ENCODE data around the gene MID1IP1.

The MID1IP1 gene

DNA sequence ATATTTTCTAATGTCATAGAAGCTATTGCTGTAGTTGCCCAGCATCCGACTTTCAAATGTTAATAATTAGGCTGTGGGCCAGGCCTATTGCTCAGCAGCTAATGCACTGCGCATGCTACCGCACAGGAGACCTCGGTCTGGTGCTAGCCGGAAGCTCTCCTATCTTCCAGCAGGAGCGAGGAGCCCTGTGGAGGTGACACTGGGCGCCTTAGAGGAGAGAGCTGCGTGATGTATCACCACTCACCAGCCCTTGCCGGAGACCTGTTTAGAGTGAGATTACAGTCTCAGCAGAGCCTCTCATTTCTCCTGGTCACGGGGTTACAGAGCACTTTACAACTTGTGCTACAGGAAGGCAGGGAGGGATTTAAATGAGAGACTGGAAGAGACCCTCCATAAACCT is 31.1 kb upstream of the MID1IP1 start:
- H3K4me3 ChIP-seq (ENCODE audit: low read depth, low read length), result peak overlapping the region; percentile 57
- no peaks in the 10 kb centered on the region for H3K9me3 ChIP-seq
- TF ChIP-seq, protein P1, sequence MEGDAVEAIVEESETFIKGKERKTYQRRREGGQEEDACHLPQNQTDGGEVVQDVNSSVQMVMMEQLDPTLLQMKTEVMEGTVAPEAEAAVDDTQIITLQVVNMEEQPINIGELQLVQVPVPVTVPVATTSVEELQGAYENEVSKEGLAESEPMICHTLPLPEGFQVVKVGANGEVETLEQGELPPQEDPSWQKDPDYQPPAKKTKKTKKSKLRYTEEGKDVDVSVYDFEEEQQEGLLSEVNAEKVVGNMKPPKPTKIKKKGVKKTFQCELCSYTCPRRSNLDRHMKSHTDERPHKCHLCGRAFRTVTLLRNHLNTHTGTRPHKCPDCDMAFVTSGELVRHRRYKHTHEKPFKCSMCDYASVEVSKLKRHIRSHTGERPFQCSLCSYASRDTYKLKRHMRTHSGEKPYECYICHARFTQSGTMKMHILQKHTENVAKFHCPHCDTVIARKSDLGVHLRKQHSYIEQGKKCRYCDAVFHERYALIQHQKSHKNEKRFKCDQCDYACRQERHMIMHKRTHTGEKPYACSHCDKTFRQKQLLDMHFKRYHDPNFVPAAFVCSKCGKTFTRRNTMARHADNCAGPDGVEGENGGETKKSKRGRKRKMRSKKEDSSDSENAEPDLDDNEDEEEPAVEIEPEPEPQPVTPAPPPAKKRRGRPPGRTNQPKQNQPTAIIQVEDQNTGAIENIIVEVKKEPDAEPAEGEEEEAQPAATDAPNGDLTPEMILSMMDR (IDR thresholded peaks at IDR 0.05; ENCODE audit: low read depth, low read length), result no peak
- peaks cover 6% of the 10 kb centered on the region; the same call in 1 of the 2 replicates for H3K4me1 ChIP-seq
- DNase-seq, result peak; percentile 71
- H3K36me3 ChIP-seq, result no peaks in the 10 kb centered on the region
- no peaks in the 10 kb centered on the region for H3K27me3 ChIP-seq

DNA sequence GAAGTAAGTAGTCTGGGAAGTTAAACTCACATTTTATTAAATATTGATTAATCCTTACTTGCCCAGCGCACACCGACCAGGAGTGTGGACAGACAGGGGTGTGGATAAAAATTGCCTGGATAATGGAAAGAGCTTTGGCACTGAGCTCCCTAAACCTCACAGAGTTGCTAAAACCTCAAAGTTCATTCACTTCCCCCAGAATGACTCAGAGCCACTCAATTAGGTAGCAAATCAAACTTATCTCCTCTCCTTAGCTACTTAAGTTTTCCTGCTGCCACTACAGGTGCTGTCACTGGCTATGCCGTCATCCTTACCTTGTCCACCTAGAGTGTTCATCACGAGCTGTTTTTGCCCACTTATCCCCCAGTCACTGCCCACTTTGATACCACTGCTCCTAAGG is 27.0 kb upstream of the MID1IP1 start:
- TF ChIP-seq, protein P1 (IDR thresholded peaks at IDR 0.05; ENCODE audit: low read depth, low read length), result no peak
- no peaks in the 10 kb centered on the region for H3K9me3 ChIP-seq
- H3K36me3 ChIP-seq, result no peaks in the 10 kb centered on the region
- no peak for DNase-seq
- H3K4me1 ChIP-seq, result peaks cover 6% of the 10 kb centered on the region; the same call in 1 of the 2 replicates
- H3K27me3 ChIP-seq, result no peaks in the 10 kb centered on the region
- no peak overlapping the region for H3K4me3 ChIP-seq (ENCODE audit: low read depth, low read length)

DNA sequence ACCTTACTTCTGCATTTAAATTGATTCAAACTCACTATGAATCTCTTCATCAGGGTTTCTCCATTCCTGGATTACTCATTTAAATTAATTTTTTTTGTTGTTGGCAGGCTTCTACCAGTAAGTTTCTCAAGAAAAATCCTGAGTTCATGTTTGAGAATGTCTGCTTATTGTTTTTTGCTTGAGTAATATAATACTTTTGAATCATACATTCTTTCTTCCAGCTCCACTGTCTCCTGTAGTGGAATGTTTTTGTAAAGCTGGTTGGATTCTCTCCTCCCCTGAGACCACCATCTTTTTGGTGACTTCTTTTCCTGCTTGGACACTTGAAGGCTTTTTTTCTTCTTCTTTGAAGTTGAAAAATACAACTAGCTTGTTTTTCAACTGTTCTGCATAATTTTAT is 4.3 kb upstream of the MID1IP1 start:
- Histone ChIP-seq H3K4me3 (ENCODE audit: low read depth, low read length) (no peak overlapping the region), H3K9me3 (no peaks in the 10 kb centered on the region), H3K36me3 (no peaks in the 10 kb centered on the region), H3K4me1 (peaks cover 3% of the 10 kb centered on the region; the same call in 1 of the 2 replicates), H3K27me3 (no peaks in the 10 kb centered on the region)
- TF ChIP-seq, protein P1 (IDR thresholded peaks at IDR 0.05; ENCODE audit: low read depth, low read length), result no peak
- DNase-seq, result no peak

DNA sequence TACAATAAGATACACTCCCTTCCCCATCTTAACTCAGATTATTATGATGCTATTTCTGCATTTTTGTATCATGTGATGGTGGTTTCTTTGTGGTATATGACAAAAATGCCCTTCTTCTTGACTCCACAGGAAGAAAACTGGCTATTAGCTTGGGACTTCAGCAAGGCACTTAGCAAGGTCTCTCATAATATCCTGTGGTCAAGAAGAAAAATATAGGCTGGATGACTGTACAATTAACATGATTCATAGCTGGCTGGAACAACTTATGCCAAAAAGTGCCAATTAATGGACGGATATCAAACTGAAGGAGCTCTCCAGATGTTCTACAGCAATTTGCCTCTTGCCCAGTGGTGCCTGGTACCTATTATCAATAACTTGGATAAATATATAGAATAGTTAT is 2.3 kb upstream of the MID1IP1 start:
- DNase-seq, result no peak
- H3K4me1 ChIP-seq, result peaks cover 3% of the 10 kb centered on the region; the same call in 1 of the 2 replicates
- no peaks in the 10 kb centered on the region for H3K27me3 ChIP-seq
- no peaks in the 10 kb centered on the region for H3K9me3 ChIP-seq
- H3K4me3 ChIP-seq (ENCODE audit: low read depth, low read length), result no peak overlapping the region
- H3K36me3 ChIP-seq, result no peaks in the 10 kb centered on the region
- TF ChIP-seq, protein P1 (IDR thresholded peaks at IDR 0.05; ENCODE audit: low read depth, low read length), result no peak

DNA sequence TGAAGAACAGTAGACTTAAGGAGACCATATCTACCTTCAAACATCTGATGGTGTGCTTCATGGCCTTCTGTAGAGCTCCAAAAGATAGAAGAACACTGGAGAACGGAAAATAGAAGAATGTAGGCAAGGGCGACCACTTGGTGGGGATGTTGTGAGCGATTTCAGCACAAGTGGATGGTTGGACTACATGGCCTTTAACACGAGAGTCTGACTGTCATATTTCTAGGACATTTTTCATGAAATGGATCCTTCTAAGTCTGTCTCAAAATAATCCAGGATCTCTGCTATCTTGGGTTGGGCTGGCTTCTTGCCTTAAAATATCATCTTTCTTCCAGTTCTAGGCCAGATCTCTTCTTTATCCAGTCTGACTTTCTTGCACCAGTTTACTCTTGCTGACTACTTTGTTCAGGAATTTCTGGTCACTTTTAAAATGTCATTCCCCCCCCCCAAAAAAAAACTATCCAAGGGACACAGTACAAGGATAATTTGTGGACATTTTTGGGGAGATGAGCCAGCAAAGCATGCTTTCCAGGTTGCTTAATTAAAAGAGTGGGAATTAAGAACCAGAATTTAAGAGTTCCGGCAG is 1.2 kb upstream of the MID1IP1 start:
- DNase-seq, result no peak

DNA sequence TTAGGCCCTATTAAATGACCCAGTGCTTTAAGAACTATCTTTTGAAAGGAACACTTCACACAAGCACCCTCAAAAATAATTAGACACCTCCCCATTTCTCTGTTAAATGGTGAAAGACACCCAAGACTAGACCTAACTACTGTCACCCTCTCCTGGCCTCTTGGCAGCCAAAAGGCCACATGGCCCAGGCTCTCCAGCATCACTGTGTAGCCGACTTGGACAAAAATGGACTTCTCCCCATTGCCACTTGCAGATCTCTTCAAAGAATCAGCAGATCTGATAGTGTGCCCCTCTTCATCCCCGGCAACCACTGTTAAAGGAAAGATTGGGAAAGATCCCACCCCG is 2.0 kb downstream of the MID1IP1 start:
- Histone ChIP-seq H3K27me3 (no peaks in the 10 kb centered on the region), H3K36me3 (peaks cover 19% of the 10 kb centered on the region), H3K4me1 (peaks cover 3% of the 10 kb centered on the region; the same call in 1 of the 2 replicates), H3K4me3 (ENCODE audit: low read depth, low read length) (peak overlapping the region; percentile 82), H3K9me3 (no peaks in the 10 kb centered on the region)
- TF ChIP-seq, protein P1 (IDR thresholded peaks at IDR 0.05; ENCODE audit: low read depth, low read length), result no peak
- DNase-seq, result no peak

More for the DNA sequence above, 1.2 kb upstream of the MID1IP1 start:
- peaks cover 3% of the 10 kb centered on the region; the same call in 1 of the 2 replicates for H3K4me1 ChIP-seq
- H3K9me3 ChIP-seq, result no peaks in the 10 kb centered on the region
- H3K4me3 ChIP-seq (ENCODE audit: low read depth, low read length), result no peak overlapping the region
- no peaks in the 10 kb centered on the region for H3K27me3 ChIP-seq
- TF ChIP-seq, protein P1 (IDR thresholded peaks at IDR 0.05; ENCODE audit: low read depth, low read length), result no peak; the same call in 1 of the 2 replicates
- peaks cover 11% of the 10 kb centered on the region for H3K36me3 ChIP-seq
